Adrenal gland (tissue), 12 donors: ENCODE measurements around the gene PDGFD. TPM values are rescaled to one million over a fixed set of nuclear protein-coding genes. Genes with fewer than 3 reads are reported as not detected.

Experiments
- DNase-seq, 7 donors: peaks; one replicate each; pipeline ENCODE4 v3.0.0-alpha.2; 2019 to 2020
- H3K27ac ChIP-seq, 5 donors: fragments of 200-600 bp; sonication (generic) in 4 of 5; 1 replicate in 3 of 5; 2 replicates in 2 of 5; pipeline versions ENCODE4 v1.5.1 to v1.8.0; 2016 to 2020; ENCODE audit warnings: mild to moderate bottlenecking in 1 of 5
- H3K27me3 ChIP-seq: fragments of 200-600 bp; 2 replicates; pipeline ENCODE4 v1.8.0; 2021
- H3K36me3 ChIP-seq, 2 donors: fragments of 200-600 bp; replicated peaks in 1 of 2; 1 replicate in 1 of 2; 2 replicates in 1 of 2; pipeline versions ENCODE4 v1.5.1 to v1.8.0; 2018 to 2022
- H3K4me1 ChIP-seq, 2 donors: fragments of 200-600 bp; replicated peaks in 1 of 2; 1 replicate in 1 of 2; 2 replicates in 1 of 2; pipeline versions ENCODE4 v1.5.1 to v1.8.0; 2018 to 2021
- H3K4me3 ChIP-seq, 4 donors: fragments of 200-600 bp; sonication (generic) in 3 of 4; one replicate each; pipeline ENCODE4 v1.5.1; 2016 to 2018
- H3K9me3 ChIP-seq, 3 donors: fragments of 200-600 bp; sonication (generic) in 1 of 3; replicated peaks in 1 of 3; 1 replicate in 2 of 3; 2 replicates in 1 of 3; pipeline versions ENCODE4 v1.5.1 to v1.8.0; 2016 to 2021
- CTCF ChIP-seq, 6 experiments: fragments of 450-650 bp in 4 of 6; fragments of 200-600 bp in 2 of 6; sonication (generic) in 1 of 6; IDR thresholded peaks; 1 replicate in 5 of 6; 2 replicates in 1 of 6; pipeline versions ENCODE4 v1.5.1 to v1.8.0; 2016 to 2021; ENCODE audit warnings: antibody characterized with exemption in 6 of 6, mild to moderate bottlenecking in 2 of 6, moderate library complexity in 1 of 6
- POLR2A ChIP-seq, 2 donors: fragments of 450-650 bp; IDR thresholded peaks; one replicate each; pipeline ENCODE4 v1.6.1; 2017; ENCODE audit warnings: antibody characterized with exemption in 2 of 2, mild to moderate bottlenecking in 2 of 2, moderate library complexity in 1 of 2
- WGBS, 4 donors: extraction: QIAGEN DNeasy Blood & Tissue Kit in 2 of 4; methylation state at CpG; one replicate each; pipeline versions ENCODE4 v1.1.5 to v1.1.7; 2013 to 2017; 5-methylcytosine and 5-hydroxymethylcytosine counted together
- intact Hi-C, 2 donors: fragments of 100-400 bp; cut with DNase I; formaldehyde crosslinking; loops; one replicate each; pipeline versions ENCODE4 v1.14.1 to v1.15.0; 2022 to 2023
- polyA plus RNA-seq, 3 donors: library from polyadenylated mRNA; stranded (reverse); fragments of 200-250 nt in 2 of 3; fragments of 350-450 nt in 1 of 3; fragmentation: Illumina TruSeq in 1 of 3; extraction: RNeasy Lipid Tissue Mini Kit (QIAGEN cat#74804) in 1 of 3; gene quantifications; one replicate each; pipeline ENCODE4 v1.2.3, GENCODE V29; 2013 to 2014
- total RNA-seq, 9 donors: library from RNA; depleted of rRNA in 4 of 9; stranded (reverse); fragments of >200 nt in 4 of 9; fragments of 120-200 nt in 1 of 9; fragmentation: NEBNext Ultra II Directional in 1 of 9; extraction: Animal tissue kit (Norgen Biotek cat#: 25700) in 1 of 9; gene quantifications; one replicate each; pipeline versions ENCODE4 v1.1.0 to v1.2.4, GENCODE V29; 2013 to 2023
- donor health status: healthy with polysubstance abuse.
- donor health status: Bipolar disorder and iron deficiency.
- donor health status: DM: yes; HTN: yes; CAD: no.
- donor health status: DM: no; HTN: no; CAD: no.
- donor health status: DM: no; HTN: no; CAD: no.
- donor health status: DM: yes; HTN: yes; CAD: no.

The PDGFD gene
- total and polyA plus RNA-seq, 12 donors = 42.7 to 297 (median 199) TPM

DNA sequence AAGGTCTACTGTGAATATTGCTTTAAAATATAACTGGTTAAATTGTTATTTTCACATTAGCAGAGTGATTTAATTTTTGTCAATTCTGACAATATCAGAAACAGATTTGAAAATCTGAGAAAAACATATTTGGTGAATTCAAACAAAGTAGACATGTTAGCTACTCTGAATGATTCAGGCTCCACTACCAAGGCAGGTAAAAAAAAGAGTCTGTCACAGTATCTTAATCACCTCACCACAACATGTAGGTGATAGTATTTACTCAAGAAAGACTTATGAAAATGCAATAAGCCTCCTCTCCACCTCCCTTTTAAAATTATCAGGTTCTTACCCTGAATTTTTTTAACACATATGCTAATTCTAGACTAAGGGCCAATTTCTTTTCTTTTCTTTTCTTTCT is 85.0 kb downstream of the PDGFD start:
- Histone ChIP-seq H3K27ac (no peak overlapping the region), H3K27me3 (no peaks in the 10 kb centered on the region), H3K36me3 (no peaks in the 10 kb centered on the region), H3K4me3 (no peak overlapping the region), H3K4me1 (peaks cover 6% of the 10 kb centered on the region in 2 donors), H3K9me3 (no peaks in the 10 kb centered on the region)
- no peak for TF ChIP-seq CTCF (IDR thresholded peaks at IDR 0.05)
- TF ChIP-seq POLR2A (IDR thresholded peaks at IDR 0.05) = no peak
- intact Hi-C loops = no loop called here
- no peak for DNase-seq

DNA sequence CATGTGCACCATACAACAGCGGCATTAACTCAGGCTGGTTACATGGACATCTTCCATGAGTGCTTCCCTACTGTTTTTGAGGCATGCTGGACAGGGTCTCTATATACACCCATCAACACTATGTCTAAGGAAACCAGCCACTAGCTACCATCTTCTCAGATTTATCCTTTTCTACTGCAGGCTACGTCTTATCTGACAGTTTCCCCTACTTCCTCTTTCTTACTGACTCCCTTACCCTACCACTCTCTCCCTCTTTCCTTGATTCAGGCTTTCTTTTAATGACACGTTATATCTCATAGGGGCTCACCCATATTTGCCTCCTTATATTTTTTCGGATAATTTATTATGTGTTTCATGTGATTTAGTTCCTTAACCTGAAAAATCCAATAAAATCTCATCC is 85.7 kb downstream of the PDGFD start:
- intact Hi-C loops = no loop called here
- Histone ChIP-seq H3K9me3 (no peaks in the 10 kb centered on the region), H3K36me3 (no peaks in the 10 kb centered on the region), H3K27me3 (no peaks in the 10 kb centered on the region), H3K4me3 (no peak overlapping the region), H3K27ac (no peak overlapping the region), H3K4me1 (peaks cover 6 to 10% of the 10 kb centered on the region in 2 donors)
- TF ChIP-seq CTCF (IDR thresholded peaks at IDR 0.05) (no peak), POLR2A (IDR thresholded peaks at IDR 0.05) (no peak)
- DNase-seq = no peak
- 64 to 73% (median 70%) methylated on average over 4 of the region's 4 CpGs for WGBS, 4 donors

- DNase-seq = no peak
- H3K9me3 ChIP-seq = no peaks in the 10 kb centered on the region
- intact Hi-C loops = no loop called here
- H3K36me3 ChIP-seq = no peaks in the 10 kb centered on the region
- WGBS, 4 donors = 73 to 87% (median 81%) methylated on average over 2 of the region's 2 CpGs
- H3K27me3 ChIP-seq = no peaks in the 10 kb centered on the region
- no peak for TF ChIP-seq POLR2A (IDR thresholded peaks at IDR 0.05)
- no peak for TF ChIP-seq CTCF (IDR thresholded peaks at IDR 0.05)
- H3K4me1 ChIP-seq = peaks cover 6 to 10% of the 10 kb centered on the region in 2 donors
- H3K27ac ChIP-seq = no peak overlapping the region
- H3K4me3 ChIP-seq = no peak overlapping the region
Observed at GRCh38 chr11:104076455-104076854, 87.5 kb downstream of the PDGFD start.

GRCh38 chr11:104075706-104076105 is 88.2 kb downstream of the PDGFD start:
- Histone ChIP-seq H3K4me3 (no peak overlapping the region), H3K36me3 (no peaks in the 10 kb centered on the region), H3K27ac (no peak overlapping the region), H3K9me3 (no peaks in the 10 kb centered on the region), H3K27me3 (no peaks in the 10 kb centered on the region), H3K4me1 (peaks cover 6 to 10% of the 10 kb centered on the region in 2 donors)
- no peak for TF ChIP-seq CTCF (IDR thresholded peaks at IDR 0.05)
- no peak for TF ChIP-seq POLR2A (IDR thresholded peaks at IDR 0.05)
- DNase-seq = no peak
- 86 to 94% (median 89%) methylated on average over 4 of the region's 4 CpGs for WGBS, 4 donors
- intact Hi-C loops = no loop called here
